Heart right ventricle (tissue), 16 donors: ENCODE measurements around the gene SLC2A8. TPM values are rescaled to one million over a fixed set of nuclear protein-coding genes. Genes with fewer than 3 reads are reported as not detected.
A peak's percentile ranks its signal among the peaks of the same experiment; 100 is the strongest.

ENCODE experiments used
- ATAC-seq, 8 donors: fragments of 200-7000 bp; cut with Tn5 transposase; one replicate each; pipeline ENCODE4 v1.9.1; 2020; ENCODE audit warnings: mild to moderate bottlenecking in 8 of 8, moderate library complexity in 8 of 8, moderate number of reproducible peaks in 1 of 8
- DNase-seq, 2 donors: peaks; one replicate each; pipeline ENCODE4 v3.0.0-alpha.2; 2020
- H3K27ac ChIP-seq, 10 donors: fragments of 200-600 bp; sonication (generic) in 2 of 10; one replicate each; pipeline versions ENCODE4 v1.5.0 to v1.8.0; 2020 to 2022; ENCODE audit warnings: mild to moderate bottlenecking in 3 of 10
- H3K27me3 ChIP-seq, 7 donors: fragments of 200-600 bp; one replicate each; pipeline ENCODE4 v1.8.0; 2021 to 2022; ENCODE audit warnings: mild to moderate bottlenecking in 2 of 7
- H3K36me3 ChIP-seq, 9 donors: fragments of 200-600 bp; sonication (generic) in 1 of 9; one replicate each; pipeline versions ENCODE4 v1.5.0 to v1.8.0; 2020 to 2022; ENCODE audit warnings: mild to moderate bottlenecking in 2 of 9
- H3K4me1 ChIP-seq, 9 donors: fragments of 200-600 bp; sonication (generic) in 1 of 9; one replicate each; pipeline versions ENCODE4 v1.5.0 to v1.8.0; 2020 to 2022; ENCODE audit warnings: mild to moderate bottlenecking in 4 of 9
- H3K4me3 ChIP-seq, 10 donors: fragments of 200-600 bp; sonication (generic) in 2 of 10; one replicate each; pipeline versions ENCODE4 v1.5.0 to v1.8.0; 2020 to 2022; ENCODE audit warnings: mild to moderate bottlenecking in 7 of 10, moderate library complexity in 2 of 10
- H3K9me3 ChIP-seq, 11 donors: fragments of 200-600 bp in 10 of 11; sonication (generic) in 2 of 11; one replicate each; pipeline versions ENCODE4 v1.5.0 to v1.8.0; 2013 to 2022; ENCODE audit warnings: mild to moderate bottlenecking in 2 of 11, control low read depth in 1 of 11, moderate library complexity in 1 of 11
- WGBS, 2 donors: extraction: QIAGEN DNeasy Blood & Tissue Kit; methylation state at CpG; one replicate each; pipeline ENCODE4 v1.1.7; 2013; ENCODE audit warnings: inconsistent platforms in 1 of 2; 5-methylcytosine and 5-hydroxymethylcytosine counted together
- intact Hi-C, 10 donors: fragments of 100-400 bp; cut with DNase I; formaldehyde crosslinking; loops; one replicate each; pipeline versions ENCODE4 v1.11.1 to v1.14.2; 2022
- polyA plus RNA-seq, 2 donors: library from polyadenylated mRNA; stranded (reverse); fragments of 200-250 nt; gene quantifications; one replicate each; pipeline ENCODE4 v1.2.3, GENCODE V29; 2013
- total RNA-seq, 10 donors: library from RNA; stranded (reverse); fragmentation: NEBNext Ultra II Directional in 3 of 10; extraction: Animal tissue kit (Norgen Biotek cat#: 25700) in 3 of 10; gene quantifications; one replicate each; pipeline versions ENCODE4 v1.2.1 to v1.2.4, GENCODE V29; 2021 to 2023
- TF ChIP-seq, protein P1 (sequence below), 9 donors: fragments of 200-600 bp; sonication (generic) in 2 of 9; IDR thresholded peaks; one replicate each; pipeline versions ENCODE4 v1.5.0 to v1.8.0; 2021 to 2022; ENCODE audit warnings: antibody characterized with exemption in 9 of 9, mild to moderate bottlenecking in 5 of 9, moderate library complexity in 1 of 9
- donor health status: Arrhythmogenic right ventricular cardiomyopathy.
- donor health status: ischemic (EF 13 %, LVEDD 7.1; RV severe dilation, severe dysfunction).
- donor health status: healthy with polysubstance abuse.
- donor health status: DM: no; HTN: yes; CAD: no.
- donor health status: DM: no; HTN: no; CAD: no.
- donor health status: ischemic (EF 25% LVEDD 6.9; RV normal size, moderate dysfunction).
- donor health status: ischemic (EF 25% LVEDD 5.7; RV mildly dilated, moderate dysfunction).
- donor health status: healthy.
- donor health status: DM: yes; HTN: yes; CAD: no.
- donor health status: Ischemic cardiomyopathy.
- donor health status: ischemic (EF 35%, LVEDD 5.7; RV mildly dilated, moderate dysfunction).
- donor health status: nonischemic (EF 11% LVEDD 7.7; RV severe dilation, severe dysfunction).
- donor health status: DM: yes; HTN: yes; CAD: no.
- donor health status: PGD.
- donor health status: ischemic (EF 29% LVEDD 5.4; RV normal size, mild dysfunction).
- donor health status: nonischemic (EF 23%, LVEDD 6.1; RV moderate dilation, normal function).

The SLC2A8 gene
- total and polyA plus RNA-seq, 12 donors: 10.0 to 26.7 (median 13.2) TPM

DNA sequence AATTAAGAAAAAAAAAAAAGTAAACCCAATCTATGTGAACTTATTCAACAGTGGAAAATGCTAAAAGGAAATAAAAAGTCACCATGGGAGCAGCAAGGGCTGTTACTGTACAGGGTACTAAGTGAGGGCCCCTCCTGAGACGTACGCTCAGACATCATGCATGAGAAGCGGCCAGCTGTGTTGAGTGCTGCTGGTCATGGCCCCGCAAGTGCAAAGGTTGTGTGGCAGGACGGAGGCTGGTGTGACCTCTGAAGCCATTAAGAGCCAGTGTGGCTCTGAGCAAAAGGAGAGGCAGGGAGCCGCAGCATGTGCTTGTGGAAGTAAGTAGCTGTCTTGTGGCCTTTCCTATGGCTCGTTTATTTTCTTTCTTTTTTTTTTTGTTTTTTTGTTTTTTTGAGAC is 24.1 kb downstream of the SLC2A8 start:
- no peaks in the 10 kb centered on the region for H3K27me3 ChIP-seq
- intact Hi-C loops: loop anchor here in 2 of 10 donors (10.0 kb wide), 1 partner anchor 196 kb away; no protein-coding TSS in a partner anchor
- peaks cover 0 to under 1% (median 0%) of the 10 kb centered on the region in 9 donors for H3K36me3 ChIP-seq
- TF ChIP-seq, protein P1, sequence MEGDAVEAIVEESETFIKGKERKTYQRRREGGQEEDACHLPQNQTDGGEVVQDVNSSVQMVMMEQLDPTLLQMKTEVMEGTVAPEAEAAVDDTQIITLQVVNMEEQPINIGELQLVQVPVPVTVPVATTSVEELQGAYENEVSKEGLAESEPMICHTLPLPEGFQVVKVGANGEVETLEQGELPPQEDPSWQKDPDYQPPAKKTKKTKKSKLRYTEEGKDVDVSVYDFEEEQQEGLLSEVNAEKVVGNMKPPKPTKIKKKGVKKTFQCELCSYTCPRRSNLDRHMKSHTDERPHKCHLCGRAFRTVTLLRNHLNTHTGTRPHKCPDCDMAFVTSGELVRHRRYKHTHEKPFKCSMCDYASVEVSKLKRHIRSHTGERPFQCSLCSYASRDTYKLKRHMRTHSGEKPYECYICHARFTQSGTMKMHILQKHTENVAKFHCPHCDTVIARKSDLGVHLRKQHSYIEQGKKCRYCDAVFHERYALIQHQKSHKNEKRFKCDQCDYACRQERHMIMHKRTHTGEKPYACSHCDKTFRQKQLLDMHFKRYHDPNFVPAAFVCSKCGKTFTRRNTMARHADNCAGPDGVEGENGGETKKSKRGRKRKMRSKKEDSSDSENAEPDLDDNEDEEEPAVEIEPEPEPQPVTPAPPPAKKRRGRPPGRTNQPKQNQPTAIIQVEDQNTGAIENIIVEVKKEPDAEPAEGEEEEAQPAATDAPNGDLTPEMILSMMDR (IDR thresholded peaks at IDR 0.05): no peak
- H3K4me3 ChIP-seq: no peak overlapping the region
- no peak for DNase-seq
- H3K4me1 ChIP-seq: peaks cover 13 to 42% (median 29%) of the 10 kb centered on the region in 9 donors
- 91 to 92% methylated on average over 7 of the region's 7 CpGs for WGBS, 2 donors
- H3K9me3 ChIP-seq: no peaks in the 10 kb centered on the region
- ATAC-seq: no peak
- no peak overlapping the region for H3K27ac ChIP-seq

DNA sequence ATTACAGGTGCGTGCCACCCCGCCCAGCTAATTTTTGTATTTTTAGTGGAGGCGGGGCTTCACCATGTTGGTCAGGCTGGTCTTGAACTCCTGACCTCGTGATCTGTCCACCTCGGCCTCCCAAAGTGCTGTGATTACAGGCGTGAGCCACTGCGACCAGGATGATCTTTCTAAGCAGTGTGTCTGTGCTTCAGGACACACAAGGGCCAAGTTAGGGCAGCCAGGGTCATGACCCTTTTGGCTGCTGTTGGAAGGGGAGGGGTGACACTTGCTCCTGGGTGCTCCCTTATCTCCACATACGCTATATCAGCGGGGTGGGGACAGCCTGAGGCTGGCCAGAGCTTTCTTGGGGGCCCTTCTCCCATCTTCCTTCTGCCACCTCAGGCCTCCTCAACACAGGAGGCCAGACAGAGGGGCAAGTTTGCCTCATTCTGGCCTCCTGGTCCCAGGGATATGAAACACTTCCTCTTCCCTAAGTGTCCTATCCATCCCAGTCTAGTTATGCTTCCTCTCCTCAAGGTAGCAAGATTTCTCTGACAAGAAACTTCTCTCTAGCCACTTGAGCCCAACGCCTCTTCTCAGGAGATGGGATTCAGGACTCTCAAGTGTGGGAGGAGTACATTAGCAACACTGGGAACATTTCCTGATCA is 25.3 kb downstream of the SLC2A8 start:
- intact Hi-C loops: loop anchor here in 2 of 10 donors (10.0 kb wide), 1 partner anchor 197 kb away; no protein-coding TSS in a partner anchor
- H3K4me1 ChIP-seq: peaks cover 13 to 50% (median 36%) of the 10 kb centered on the region in 9 donors

DNA sequence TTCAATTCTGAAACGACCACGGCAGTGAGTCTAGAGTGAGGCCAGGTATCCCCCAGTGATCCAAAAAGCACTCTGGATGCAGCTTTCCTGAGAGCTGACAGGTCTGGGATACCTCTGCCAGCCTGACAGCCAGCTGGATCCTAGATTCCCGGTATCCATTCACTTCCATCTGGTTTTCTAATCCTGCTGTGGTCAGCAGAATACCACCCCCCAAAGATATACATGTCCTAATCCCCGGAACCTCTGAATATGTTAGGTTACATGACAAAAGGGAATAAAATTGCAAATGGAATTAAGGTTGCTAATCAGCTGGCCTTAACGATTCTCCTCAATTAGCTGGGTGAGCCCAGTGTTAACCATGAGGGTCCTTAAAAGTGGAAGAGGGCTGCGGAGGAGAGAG is 25.8 kb downstream of the SLC2A8 start:
- Histone ChIP-seq H3K27me3 (no peaks in the 10 kb centered on the region), H3K4me1 (peaks cover 13 to 55% (median 36%) of the 10 kb centered on the region in 9 donors), H3K36me3 (peaks cover 0 to 13% (median 0%) of the 10 kb centered on the region in 9 donors), H3K27ac (peak overlapping the region in 3 of 10 donors; percentile 87 to 94 (median 91)), H3K4me3 (peak overlapping the region in 9 of 10 donors; percentile 67 to 100 (median 84)), H3K9me3 (no peaks in the 10 kb centered on the region)
- no peak for DNase-seq
- intact Hi-C loops: loop anchor here in 2 of 10 donors (10.0 kb wide), 1 partner anchor 198 kb away; no protein-coding TSS in a partner anchor
- no peak for ATAC-seq
- WGBS, 2 donors: 47 to 50% methylated on average over 6 of the region's 6 CpGs
- TF ChIP-seq, protein P1 (IDR thresholded peaks at IDR 0.05): no peak

More for the DNA sequence above, 25.3 kb downstream of the SLC2A8 start:
- H3K27ac ChIP-seq: no peak overlapping the region
- ATAC-seq (no peak), DNase-seq (no peak)
- H3K4me3 ChIP-seq: peak overlapping the region in 2 of 10 donors; percentile 92 to 100
- no peaks in the 10 kb centered on the region for H3K9me3 ChIP-seq
- H3K27me3 ChIP-seq: no peaks in the 10 kb centered on the region
- TF ChIP-seq, protein P1 (IDR thresholded peaks at IDR 0.05): no peak
- 76 to 82% methylated on average over 10 of the region's 10 CpGs for WGBS, 2 donors
- H3K36me3 ChIP-seq: peaks cover 0 to 10% (median 0%) of the 10 kb centered on the region in 9 donors

DNA sequence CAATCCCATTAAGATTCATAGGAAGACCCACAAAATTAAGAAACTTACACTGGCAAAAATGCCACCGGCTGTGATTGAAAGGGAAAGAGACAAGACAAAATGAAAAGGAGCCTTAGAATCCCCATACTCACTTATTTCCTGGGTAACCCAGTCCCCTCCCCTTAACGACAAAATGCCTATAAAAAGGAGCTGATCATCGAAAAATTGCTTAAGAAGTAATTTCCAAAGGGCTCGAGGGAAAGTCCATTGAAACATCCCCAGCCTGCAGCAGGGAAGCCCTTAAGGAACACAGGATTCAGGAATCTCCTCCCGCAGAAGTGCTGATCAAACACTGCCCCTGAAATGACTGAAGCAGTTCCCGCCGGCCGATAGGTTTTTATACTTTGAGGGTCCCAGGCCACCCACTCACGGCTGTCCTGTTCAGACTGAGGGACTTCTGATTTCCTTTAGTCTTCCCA is 26.5 kb downstream of the SLC2A8 start:
- Histone ChIP-seq H3K9me3 (no peaks in the 10 kb centered on the region), H3K4me3 (peak overlapping the region; percentile 67 to 100 (median 84)), H3K27me3 (no peaks in the 10 kb centered on the region), H3K36me3 (peaks cover 0 to 20% (median 0%) of the 10 kb centered on the region in 9 donors), H3K4me1 (peaks cover 13 to 54% (median 36%) of the 10 kb centered on the region in 9 donors), H3K27ac (peak overlapping the region; percentile 81 to 95 (median 88))
- ATAC-seq (peak in 4 of 8 donors; percentile 2 to 12 (median 6)), DNase-seq (no peak)
- intact Hi-C loops: loop anchor here in 2 of 10 donors (10.0 kb wide), 1 partner anchor 199 kb away; no protein-coding TSS in a partner anchor
- WGBS, 2 donors: 1 to 2% methylated on average over 9 of the region's 9 CpGs
- TF ChIP-seq, protein P1 (IDR thresholded peaks at IDR 0.05): no peak
